GM21717 (cell line): ENCODE measurements around the gene FLRT2.

Experiments used
- ATAC-seq: cut with Tn5 transposase; IDR thresholded peaks from one replicate; pipeline ENCODE4 v1.9.1; 2021; ENCODE audit warnings: mild to moderate bottlenecking, moderate library complexity; ENCODE audit not compliant: unreplicated experiment

The FLRT2 gene

DNA sequence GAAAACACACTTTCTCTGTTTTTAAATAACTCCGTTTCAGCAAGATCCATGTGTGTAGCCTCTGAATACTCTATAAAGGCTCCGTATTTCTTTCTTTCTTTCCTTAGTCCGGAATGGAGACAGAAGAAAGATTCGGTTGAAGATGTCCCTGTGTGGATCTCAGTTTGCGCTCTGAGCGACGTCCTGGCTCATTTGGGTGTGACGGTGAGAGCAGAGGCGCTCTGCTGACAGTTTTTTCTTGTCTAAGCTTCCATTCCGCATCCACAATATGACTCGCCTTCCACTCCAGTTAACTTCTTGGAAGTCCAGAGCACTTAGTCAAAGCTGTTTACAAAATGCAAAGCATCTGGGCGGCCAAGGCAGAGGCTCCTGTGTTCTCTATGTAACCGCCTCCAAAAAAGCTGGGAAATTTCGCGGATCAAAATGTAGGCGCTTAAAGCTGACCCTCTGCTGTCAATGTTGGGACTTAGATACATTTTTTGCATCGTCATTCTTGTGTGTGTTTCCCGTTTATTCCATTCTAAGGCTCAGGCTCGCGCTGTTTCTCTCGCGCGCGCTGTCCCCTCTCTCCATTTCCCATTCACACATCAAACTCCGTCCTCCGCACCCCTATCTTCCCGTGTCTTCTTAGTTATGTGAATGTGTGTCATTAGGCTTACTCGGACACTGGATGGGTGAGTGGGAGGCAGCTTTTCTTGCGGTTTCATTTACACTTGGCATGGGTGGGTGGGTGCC is 880 bp upstream of the FLRT2 start:
- ATAC-seq, result no peak

DNA sequence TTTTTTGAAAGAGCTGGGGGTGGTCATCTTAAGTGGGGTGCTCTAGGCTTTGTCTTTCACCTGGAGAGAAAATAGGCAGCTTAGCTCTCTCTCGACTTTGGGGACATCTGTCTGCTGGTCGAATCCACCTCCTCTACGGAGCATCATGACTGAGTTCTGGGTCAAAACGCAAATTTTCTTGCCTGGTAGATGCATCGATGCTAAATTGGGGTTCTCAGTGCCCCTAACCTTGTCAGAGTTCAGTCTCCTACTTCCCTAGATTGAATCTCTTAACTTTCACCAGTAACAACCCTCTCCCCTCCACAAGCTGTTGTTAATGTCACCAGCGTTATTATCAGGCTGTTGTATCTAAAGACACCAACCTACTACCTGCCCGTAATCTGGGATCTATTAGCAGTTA is 682 bp downstream of the FLRT2 start:
- no peak for ATAC-seq

DNA sequence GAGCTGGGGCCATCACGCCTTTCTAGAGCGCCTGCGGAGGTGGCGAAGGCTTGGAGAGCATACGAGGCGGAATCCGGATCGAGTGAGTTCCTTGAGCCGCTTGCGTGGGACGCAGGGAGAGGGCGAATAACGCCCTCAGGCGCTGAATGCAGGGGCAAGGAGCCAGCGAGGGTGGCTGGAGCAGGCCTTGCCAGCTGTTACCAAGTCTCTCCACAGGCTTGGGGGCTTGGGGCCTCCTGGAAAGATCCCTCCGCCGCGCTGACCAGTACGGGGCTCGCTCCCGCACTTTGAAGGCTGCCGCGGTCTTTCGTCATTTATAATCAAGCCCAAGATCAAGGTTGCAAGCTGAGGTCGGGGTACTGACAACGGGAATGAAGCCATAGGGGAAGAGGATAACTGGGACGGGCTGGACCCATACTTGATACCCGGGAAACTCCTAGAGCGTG is 1.2 kb downstream of the FLRT2 start:
- ATAC-seq, result no peak

DNA sequence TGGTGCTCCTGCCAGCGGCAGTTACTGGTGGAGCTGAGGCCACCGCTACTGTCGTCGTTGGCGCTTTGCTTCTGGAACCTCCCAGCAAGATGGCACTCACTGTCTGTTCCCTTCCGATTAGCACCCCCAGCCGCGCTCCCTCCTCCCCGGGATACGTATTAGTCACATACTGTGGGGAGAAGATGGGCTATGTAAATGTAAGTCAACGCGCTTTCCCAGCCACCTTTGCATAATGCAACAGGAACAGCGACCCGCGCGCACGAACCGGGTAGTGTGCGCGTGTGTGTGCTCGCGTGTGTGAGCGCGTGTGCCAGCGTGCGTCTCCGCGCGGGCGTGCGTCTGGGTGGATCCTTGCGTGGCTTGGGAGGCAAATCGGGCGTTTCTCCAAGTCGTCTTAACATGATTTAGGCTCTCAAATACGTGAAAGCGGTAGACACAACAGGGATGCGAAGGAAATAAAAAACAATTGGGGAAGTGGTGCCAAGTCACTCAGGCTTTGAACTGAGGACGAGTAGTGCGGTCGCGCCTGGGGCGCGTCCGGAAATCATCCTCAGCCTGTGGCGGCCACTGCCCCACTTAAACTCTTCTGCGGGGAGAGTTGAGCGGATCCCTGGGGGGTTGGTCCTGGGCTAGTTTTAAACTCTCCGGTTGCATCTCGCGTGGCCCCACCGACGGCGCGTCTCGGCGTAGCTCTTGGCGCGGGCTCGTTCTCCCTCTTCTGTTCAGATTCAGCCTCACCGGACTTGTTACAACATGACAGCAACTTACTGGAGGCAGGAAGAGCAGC is 1.8 kb downstream of the FLRT2 start:
- no peak for ATAC-seq

DNA sequence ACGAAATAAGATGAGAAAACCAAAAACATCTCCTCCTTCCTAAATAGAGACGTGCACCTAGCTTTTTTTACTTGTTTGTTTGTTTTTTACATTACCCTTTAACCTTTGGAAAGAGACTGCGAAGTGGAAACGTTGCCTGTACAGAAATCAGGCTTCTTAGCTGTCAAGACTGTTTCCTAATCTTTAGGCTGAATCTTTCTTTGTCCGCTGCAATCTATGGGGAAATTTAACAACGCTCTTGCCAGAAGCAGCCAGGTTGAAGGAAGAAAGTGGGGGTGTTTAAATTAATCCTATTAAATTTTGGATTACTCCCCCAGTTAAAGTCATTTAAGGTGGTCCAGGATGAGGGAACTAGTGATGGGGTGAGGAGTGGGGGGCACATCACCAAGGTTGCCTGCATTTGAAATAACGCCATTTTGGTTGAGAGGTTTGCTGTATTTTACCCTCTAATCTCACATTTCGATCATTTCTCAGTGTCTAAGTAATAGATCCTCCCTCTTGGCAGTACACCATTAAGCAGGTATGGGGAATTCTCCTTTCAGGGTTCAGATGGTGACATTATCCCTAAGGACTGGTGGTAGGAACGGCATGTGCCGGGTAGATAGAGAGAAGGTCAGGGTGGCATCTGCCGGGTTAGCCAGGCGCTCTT is 2.6 kb downstream of the FLRT2 start:
- no peak for ATAC-seq

DNA sequence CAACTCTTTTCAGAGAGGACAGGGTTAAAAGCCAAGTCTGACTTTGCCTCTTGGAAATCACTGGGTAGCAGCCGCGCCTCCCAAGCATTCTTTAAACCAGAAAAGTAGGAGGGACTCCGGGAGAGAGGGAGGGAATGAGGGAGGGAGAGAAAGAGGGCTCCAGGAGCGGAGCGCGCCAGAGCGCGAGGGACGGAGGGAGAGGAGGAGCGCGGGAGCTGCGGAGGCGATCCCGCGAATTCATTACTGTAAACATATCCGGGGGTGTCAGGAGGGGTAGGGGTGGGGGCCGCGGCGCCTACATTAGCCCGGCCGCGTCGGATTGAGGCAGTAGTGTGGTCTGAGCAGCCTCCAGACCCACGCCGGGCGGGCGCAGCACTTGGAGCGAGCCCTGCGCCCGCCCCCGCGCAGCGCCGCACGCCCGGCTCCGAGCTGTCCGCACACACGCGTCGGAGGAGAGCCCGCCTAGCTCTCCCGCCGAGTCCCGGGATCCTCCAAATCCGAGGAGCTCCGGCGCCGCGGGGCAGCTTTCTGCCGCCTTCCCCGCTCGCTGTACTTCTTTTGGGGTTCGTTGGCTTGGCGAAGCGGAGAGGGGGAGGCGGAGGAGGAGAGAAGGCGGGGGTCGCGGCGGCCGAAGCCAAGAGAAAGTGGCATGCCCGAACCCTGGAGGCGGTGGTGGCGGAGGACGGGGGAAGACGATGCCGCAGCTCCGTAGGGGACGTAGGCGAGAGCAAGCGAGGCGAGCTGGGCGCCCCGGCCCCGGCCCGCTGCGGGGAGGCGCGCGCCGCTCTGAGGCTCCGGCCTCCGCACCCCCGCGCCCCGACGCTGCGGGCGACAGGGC is 3.3 kb downstream of the FLRT2 start:
- no peak for ATAC-seq

DNA sequence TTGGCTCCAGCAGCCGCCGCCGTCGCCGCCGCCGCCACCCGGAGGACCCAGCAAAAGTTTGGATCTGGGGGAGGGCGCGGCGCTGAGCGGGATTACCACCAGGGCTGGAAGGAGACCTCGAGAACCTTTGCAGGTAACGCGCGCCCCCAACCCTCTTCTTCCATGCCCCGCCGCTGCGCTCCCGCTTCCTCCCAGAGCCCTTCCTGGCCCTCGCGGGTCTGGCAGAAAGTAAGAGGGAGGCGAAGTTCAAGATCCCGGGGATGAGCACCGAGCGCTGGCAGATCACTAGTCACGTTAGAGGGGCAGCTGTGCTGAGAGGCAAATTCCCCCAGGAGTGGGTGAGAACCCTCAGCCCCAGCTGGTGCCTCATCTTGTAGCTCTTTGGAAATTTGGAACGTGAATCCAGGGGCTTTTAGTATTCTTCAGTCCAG is 3.9 kb downstream of the FLRT2 start:
- ATAC-seq, result no peak

DNA sequence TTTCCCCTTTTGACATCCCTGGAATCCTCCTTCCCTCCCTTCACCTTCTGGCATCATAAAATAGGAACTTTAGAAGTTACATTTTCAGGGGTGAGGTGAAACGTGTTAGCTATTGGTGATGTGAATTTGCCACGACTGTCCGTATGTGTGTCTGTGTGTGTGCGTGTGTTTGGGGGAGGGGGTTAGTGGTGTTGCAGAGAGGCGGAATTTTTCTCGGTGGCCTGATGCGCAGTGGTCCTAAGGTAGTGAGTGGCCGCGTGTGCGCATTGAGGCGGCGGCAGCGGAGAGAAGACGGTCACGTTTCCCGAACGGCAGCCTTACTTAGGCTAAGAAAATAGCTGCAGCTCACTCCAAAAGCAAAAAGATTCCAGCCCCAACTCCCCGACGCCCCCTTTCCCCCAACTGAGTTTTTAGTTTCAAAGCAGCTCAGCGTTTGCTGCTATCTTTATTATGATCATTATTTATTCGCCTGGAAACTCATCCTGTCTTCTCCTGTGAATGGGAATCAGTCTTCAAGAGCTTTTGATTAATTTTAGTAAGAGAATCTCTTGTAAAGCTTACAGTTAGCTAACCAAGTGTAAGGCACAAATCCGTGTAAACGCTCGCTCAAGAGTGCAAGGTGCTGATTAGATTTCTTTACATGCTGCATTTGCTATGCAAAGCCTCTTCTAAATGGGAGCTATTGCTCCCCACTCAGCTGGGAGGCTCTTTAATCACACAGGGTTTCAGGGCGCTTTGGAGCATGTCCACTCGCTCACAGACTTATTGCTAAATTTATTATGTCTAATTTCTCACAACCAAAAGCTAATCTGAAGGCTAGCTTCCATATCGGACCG is 4.7 kb downstream of the FLRT2 start:
- ATAC-seq, result no peak

DNA sequence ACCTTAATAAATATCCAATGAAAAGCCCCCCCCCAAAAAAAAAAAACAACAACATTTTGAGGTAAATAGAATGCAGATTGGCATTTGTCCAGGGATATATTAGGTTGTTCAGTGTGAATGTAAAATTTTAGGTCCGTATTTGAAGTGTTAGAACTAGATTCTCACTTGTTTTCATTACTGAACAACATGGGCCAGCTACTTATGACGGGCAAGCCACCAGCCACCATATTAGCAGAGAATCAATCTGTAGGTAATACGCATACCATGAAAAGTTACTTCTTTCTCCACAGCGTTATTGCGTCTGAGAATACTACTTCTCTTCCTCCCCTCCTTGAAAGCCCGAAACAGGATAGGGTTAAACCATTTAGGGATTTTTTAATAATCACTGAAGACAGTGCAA is 5.4 kb downstream of the FLRT2 start:
- no peak for ATAC-seq

DNA sequence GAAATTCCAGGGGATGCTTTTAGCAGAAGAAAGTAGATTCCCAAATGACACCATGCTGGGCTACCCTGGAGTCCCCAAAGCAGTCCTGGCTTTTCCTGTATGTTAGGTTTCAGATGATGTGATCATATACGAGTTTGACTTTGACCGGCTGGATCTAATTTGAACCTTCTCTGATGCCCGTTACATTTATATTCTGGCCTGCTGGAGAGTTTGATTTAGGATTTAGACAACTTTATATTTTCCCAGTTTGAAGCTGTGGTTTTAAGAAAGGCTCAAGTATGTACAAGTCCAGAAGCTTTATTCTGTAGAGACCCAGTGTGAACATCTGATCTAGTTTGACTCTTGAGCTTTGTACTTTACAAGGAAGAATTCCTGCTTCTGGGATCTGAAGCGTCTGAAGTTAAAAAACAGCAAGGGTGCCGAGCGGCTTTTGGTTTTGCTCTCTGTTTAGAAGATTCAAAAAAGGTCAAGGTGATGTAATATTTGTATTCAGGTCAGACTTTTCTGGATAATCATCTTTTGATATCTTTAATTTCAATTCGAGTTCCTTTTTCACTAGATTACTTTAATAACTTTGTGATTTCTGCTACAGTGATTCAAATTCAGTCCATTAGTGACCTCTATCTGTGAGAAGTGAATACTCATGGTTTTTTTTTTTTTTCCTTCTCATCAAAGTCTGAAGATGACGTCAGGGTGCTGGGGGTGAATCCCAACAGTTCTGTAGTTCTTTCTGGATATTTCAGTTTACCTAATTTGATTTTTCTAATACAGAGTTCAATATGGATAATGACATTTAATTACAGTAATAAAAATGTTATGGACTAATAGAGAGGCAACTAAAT is 6.3 kb downstream of the FLRT2 start:
- no peak for ATAC-seq

DNA sequence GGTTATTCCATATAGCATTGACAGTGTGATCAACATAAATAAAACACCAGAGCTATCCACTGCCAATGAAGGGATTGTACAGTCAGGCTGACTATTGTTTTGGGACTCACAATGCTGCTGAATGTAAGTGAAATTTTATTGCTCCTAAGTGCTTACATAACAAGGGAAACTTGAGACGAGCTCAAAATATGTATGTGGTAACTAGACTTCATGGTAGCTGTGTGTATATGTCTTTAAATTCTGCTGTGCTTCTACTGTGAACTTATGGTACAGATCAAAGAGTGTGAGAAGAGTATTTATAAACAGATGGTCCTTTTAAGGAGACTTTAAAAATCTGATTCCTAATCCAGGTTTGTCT is 6.9 kb downstream of the FLRT2 start:
- no peak for ATAC-seq

DNA sequence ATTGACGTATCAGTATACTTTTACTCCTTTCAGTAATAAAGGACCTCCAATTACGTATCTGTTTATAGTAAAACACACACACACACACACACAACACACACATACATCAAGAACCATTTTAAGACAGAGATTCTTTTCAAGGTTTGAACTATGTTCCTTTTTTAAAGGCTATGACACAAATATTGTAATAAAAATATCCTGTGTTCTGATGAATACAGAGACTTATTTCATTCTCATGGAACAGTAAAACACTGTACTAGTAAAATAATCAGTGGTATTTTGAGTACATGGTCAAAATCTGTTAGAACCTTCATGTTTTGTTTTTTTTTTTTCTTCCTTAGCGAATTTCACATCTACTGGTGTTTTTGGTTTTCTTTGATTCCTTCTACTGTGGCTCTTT is 7.6 kb downstream of the FLRT2 start:
- ATAC-seq, result no peak

DNA sequence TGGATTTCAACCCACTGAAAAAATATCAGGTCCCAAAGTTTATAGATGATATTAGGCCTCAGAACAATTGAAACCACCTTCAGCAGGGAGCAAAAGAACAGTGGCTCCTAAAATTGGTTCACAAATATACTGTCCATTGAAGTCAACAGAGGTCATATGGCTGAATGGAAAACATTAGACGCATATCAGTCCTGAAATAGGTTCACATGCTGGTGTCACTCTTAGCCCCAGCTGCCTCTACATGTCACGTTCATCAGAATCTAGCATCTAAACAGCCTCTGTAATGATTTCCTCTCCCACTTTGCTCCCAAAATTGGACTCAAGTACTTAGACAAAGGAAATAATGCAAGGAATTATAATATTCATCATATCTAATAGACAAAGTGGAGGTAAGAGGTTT is 8.7 kb downstream of the FLRT2 start:
- ATAC-seq, result no peak

DNA sequence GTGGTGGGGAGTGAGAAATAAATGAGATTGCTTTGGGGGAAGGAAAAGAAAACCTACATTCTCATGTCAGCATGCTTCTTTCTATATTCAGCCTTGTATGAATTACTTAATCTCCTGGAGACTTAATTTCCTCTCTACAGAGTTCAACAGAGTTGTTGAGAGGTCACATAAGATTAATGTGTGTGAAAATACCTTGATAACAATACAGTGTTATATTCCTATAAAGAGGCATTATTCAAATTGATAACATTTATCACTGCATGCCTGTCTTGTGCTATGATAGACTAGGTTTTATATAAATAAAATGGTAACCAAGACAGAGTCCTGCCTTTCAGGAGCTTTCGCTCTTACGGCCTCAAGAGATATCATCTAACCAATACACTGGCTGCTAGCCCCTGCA is 9.6 kb downstream of the FLRT2 start:
- ATAC-seq, result no peak

DNA sequence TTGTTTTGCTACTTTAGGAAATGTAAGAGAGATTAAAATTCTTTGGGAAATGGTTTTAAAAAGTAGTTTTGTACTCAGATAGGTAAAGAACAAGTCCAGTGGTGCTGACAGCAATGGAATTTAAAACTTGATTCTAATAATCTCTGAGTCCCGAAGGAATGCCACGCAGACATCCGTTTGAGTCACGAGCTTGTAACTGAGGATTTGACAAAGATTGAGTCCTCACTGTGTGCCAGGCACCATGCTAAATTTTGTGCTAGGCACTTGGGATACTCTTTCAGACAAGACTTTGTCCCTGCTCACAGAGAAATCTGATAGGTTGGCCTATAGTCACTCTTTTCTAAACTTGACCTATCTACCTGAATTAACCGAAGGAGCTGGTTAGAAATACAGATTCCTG is 12.7 kb downstream of the FLRT2 start:
- no peak for ATAC-seq

DNA sequence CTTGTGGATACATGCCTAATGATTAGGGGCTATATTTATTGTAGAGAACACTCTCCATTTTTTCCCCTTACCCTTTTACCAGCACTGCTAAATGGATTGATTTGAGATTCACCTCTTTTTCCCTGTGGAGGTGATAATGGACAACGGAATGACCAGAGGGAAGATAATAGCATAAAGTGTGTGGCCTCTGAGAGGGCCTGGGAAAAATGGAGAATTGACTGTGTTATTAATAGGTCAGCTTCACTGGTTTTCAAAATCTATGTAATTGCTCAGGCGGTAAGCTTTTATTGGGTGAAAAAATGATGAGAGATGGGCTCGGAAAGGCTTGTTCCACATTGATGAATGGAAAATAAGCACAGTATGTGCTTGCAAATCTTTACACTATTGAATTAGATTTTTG is 15.8 kb downstream of the FLRT2 start:
- ATAC-seq, result no peak

DNA sequence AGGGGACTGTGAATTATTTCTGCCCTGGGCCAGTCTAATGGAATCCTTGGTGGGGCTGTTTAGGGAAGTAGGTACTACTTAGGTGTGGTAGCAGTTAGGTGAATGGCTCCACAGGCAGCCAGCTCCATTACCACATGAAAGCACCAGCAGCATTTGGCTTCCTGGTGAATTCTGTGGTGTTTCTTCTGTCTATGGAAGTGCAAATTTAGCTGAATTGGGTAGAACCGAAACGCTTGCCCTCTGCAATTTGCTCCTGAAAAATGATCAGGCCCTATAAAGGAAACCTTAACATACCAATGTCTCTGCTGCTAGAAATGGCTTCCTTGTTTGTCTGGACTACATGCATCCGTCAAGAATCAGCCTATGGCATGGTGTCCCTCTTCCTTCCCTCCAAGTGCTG is 16.4 kb downstream of the FLRT2 start:
- no peak for ATAC-seq

DNA sequence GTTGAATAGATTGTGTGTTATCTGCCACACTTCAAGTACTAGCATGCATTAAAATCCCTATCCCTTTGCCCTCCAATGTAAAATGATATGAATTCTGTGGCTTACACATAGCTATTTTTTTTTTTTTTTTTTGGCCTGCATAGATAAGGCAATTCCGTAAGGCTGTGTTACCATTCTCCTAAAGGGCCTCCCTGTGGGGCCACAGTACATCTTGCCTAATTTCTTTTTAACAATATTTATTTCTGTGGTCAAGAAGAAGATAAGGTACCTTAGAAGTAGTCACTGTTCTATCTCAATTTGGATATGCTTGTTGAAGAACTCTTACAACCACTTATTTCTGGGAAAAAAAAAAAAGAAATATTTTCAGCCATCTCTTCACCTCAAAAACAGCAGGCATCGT is 19.8 kb downstream of the FLRT2 start:
- ATAC-seq, result no peak

DNA sequence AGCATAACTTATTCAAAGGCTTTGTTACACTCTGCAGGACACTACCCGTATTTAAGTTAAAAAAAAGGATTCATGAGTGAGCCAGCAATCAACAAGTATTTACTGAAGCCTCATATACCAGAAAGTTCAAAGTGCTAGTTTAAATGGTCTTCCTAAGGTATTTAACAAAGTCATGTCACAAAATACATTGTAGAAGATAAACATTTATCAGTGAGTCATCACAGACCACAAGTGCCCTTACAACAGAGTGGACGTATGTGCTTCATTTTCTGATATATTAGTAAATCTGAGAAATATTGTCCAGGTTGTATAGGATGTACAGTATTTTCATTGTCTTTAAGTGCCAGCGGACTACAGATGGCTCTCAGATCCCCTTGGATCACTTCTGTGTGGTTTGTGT is 24.2 kb downstream of the FLRT2 start:
- ATAC-seq, result no peak
